Mucosa of descending colon (tissue), 3 donors: ENCODE data around the gene PA2G4. TPM values are rescaled to one million over a fixed set of nuclear protein-coding genes. Genes with fewer than 3 reads are reported as not detected.

Experiments used
- ATAC-seq: fragments of 200-7000 bp; cut with Tn5 transposase; one replicate; pipeline ENCODE4 v1.9.1; 2020; ENCODE audit warnings: mild to moderate bottlenecking, moderate library complexity
- DNase-seq, 3 donors: peaks; one replicate each; pipeline ENCODE4 v3.0.0-alpha.2; 2020
- H3K36me3 ChIP-seq: fragments of 200-600 bp; one replicate; pipeline ENCODE4 v1.8.0; 2021; ENCODE audit warnings: low read depth, mild to moderate bottlenecking
- H3K4me1 ChIP-seq: fragments of 200-600 bp; one replicate; pipeline ENCODE4 v1.8.0; 2021; ENCODE audit warnings: low read depth, mild to moderate bottlenecking
- H3K4me3 ChIP-seq: fragments of 200-600 bp; one replicate; pipeline ENCODE4 v1.8.0; 2021; ENCODE audit warnings: mild to moderate bottlenecking
- H3K9me3 ChIP-seq: fragments of 200-600 bp; one replicate; pipeline ENCODE4 v1.8.0; 2021; ENCODE audit warnings: mild to moderate bottlenecking
- CTCF ChIP-seq: fragments of 200-600 bp; IDR thresholded peaks from one replicate; pipeline ENCODE4 v1.8.0; 2022; ENCODE audit warnings: antibody characterized with exemption, mild to moderate bottlenecking
- intact Hi-C, 2 donors: fragments of 100-400 bp; cut with DNase I in 1 of 2; cut with micrococcal nuclease in 1 of 2; formaldehyde crosslinking; loops; one replicate each; pipeline versions ENCODE4 v1.11.0 to v1.11.1; 2022; cut with DNase I, micrococcal nuclease
- total RNA-seq, 3 donors: library from RNA; stranded (reverse); fragmentation: NEBNext Ultra II Directional in 2 of 3; extraction: Animal tissue kit (Norgen Biotek cat#: 25700) in 2 of 3; gene quantifications; one replicate each; pipeline versions ENCODE4 v1.2.1 to v1.2.4, GENCODE V29; 2021 to 2023
- donor health status: DM: no; HTN: no; CAD: no; lungs with moderate emphysema.
- donor health status: DM: no; HTN: no; CAD: no.
- donor health status: DM: no; HTN: yes; CAD: no.

Gene PA2G4
- total RNA-seq, 3 donors from 2014 or later: 61.7 to 94.9 (median 90.3) TPM

DNA sequence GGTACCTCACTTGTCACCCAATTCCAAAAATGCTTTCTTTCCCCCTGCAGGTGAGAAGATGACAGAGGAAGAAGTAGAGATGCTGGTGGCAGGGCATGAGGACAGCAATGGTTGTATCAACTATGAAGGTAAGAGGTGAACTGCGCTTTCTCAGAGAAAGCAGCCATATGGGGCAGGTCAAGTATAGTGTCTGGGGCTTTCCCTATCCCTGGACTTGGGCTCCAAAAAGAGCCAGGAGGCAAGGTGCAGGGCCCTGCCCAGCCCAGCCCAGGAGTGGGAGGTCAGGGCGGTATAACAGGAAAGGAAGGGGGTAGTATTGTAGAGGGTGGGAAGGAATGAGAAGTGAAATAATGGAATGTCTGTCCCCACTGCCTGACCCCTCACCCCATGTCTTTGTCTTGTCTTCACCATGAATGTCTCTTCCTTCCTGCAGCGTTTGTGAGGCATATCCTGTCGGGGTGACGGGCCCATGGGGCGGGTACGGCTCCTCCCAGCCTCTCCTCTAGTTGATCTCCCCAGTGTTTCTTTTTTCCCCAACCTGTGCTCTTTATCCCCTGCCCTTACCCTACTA, 55.9 kb downstream of the PA2G4 start:
- Histone ChIP-seq H3K36me3 (peaks cover 5% of the 10 kb centered on the region), H3K4me1 (peaks cover 27% of the 10 kb centered on the region), H3K4me3 (no peak overlapping the region), H3K9me3 (no peaks in the 10 kb centered on the region)
- peak; percentile 3 for ATAC-seq
- no peak for TF ChIP-seq CTCF
- peak; percentile 60 to 74 (median 62) for DNase-seq
- intact Hi-C loops: no loop called here

GRCh38 chr12:56160894-56161689, 56.7 kb downstream of the PA2G4 start:
- H3K36me3 ChIP-seq: peaks cover 5% of the 10 kb centered on the region
- DNase-seq: no peak
- no peak for ATAC-seq
- no peak for TF ChIP-seq CTCF
- H3K9me3 ChIP-seq: no peaks in the 10 kb centered on the region
- intact Hi-C loops: no loop called here
- peaks cover 27% of the 10 kb centered on the region for H3K4me1 ChIP-seq
- no peak overlapping the region for H3K4me3 ChIP-seq

DNA sequence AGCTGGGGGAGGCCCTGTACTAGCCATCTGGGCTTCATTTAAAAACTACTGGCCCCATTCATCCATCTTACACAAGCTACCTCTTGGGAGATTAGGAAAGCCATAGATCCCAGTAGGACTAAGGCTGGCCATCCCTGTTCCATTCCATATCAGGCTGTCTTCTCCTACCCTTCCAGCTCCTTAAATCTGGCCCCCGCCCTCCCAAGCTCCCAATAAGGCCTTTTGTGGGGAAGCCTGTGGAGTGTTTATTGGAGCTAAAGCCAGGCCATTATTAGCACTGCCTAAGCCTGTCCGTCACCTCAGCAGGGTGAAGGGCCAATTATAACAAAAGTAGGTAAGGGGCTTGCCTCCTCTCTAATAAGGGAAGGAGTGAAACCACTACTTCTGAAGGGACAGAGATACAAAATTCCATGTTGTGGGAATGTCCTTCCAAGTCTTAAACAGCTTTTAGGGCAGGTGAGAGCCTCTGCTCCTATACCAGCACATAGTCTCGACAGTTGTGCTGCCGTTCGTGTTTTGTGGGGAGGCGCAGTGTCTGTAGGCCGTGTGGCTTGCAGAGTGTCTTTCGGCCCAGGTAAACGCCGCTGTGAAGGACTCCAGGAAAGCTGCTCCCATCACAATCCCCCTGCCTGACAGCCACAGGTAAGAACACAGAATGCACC, 57.5 kb downstream of the PA2G4 start:
- Histone ChIP-seq H3K9me3 (no peaks in the 10 kb centered on the region), H3K36me3 (peaks cover 5% of the 10 kb centered on the region), H3K4me3 (no peak overlapping the region), H3K4me1 (peaks cover 25% of the 10 kb centered on the region)
- ATAC-seq (no peak), DNase-seq (no peak)
- intact Hi-C loops: no loop called here
- no peak for TF ChIP-seq CTCF

- DNase-seq: no peak
Measured at GRCh38 chr12:56162468-56163290, 58.3 kb downstream of the PA2G4 start.

More at GRCh38 chr12:56162468-56163290, 58.3 kb downstream of the PA2G4 start:
- no peak for ATAC-seq
- peaks cover 5% of the 10 kb centered on the region for H3K36me3 ChIP-seq
- H3K4me1 ChIP-seq: peaks cover 23% of the 10 kb centered on the region
- no peak for TF ChIP-seq CTCF
- intact Hi-C loops: no loop called here
- H3K9me3 ChIP-seq: no peaks in the 10 kb centered on the region
- no peak overlapping the region for H3K4me3 ChIP-seq

Other genes with a start within 250 kb of the PA2G4 start
- 10 to 100 TPM; 29.7 to 48.8 (median 45.7) TPM for gene PYM1, start 176.7 kb upstream of the PA2G4 start, total RNA-seq
- gene DGKA, start 173.4 kb upstream of the PA2G4 start, total RNA-seq: 100 to 1,000 TPM in 1 of 3 donors, 10 to 100 TPM in 2; 82.6 to 148 (median 97.0) TPM
- gene PMEL, start 138.5 kb upstream of the PA2G4 start, total RNA-seq: 1 to 10 TPM; 1.3 to 4.4 (median 3.4) TPM
- 10 to 100 TPM; 17.1 to 22.1 (median 20.8) TPM for gene CDK2, start 137.7 kb upstream of the PA2G4 start, total RNA-seq
- gene RAB5B, start 130.5 kb upstream of the PA2G4 start, total RNA-seq: 100 to 1,000 TPM; 131 to 179 (median 173) TPM
- gene SUOX, start 107.3 kb upstream of the PA2G4 start, total RNA-seq: 10 to 100 TPM; 29.2 to 32.0 (median 30.4) TPM
- 1 to 10 TPM; 3.5 to 9.1 (median 7.2) TPM for gene IKZF4, start 83.5 kb upstream of the PA2G4 start, total RNA-seq
- gene RPS26, start 62.6 kb upstream of the PA2G4 start, total RNA-seq: 10 to 100 TPM; 28.8 to 81.1 (median 34.5) TPM
- gene ERBB3, start 24.4 kb upstream of the PA2G4 start, total RNA-seq: 100 to 1,000 TPM; 136 to 423 (median 212) TPM
- gene RPL41, start 12.1 kb downstream of the PA2G4 start, total RNA-seq: 1,000 to 10,000 TPM; 2,763 to 3,198 (median 3,152) TPM
- gene ZC3H10, start 13.7 kb downstream of the PA2G4 start, total RNA-seq: 10 to 100 TPM in 1 of 3 donors, 1 to 10 TPM in 2; 5.0 to 11.8 (median 5.4) TPM
- 10 to 100 TPM; 44.9 to 75.7 (median 52.0) TPM for gene ESYT1, start 23.7 kb downstream of the PA2G4 start, total RNA-seq
- 10 to 100 TPM; 13.0 to 39.8 (median 22.7) TPM for gene MYL6B, start 48.0 kb downstream of the PA2G4 start, total RNA-seq
- gene MYL6, start 53.8 kb downstream of the PA2G4 start, total RNA-seq: 1,000 to 10,000 TPM; 1,884 to 3,185 (median 1,894) TPM
- gene SMARCC2, start 84.9 kb downstream of the PA2G4 start, total RNA-seq: 100 to 1,000 TPM in 2 of 3 donors, 10 to 100 TPM in 1; 91.7 to 163 (median 116) TPM
- 10 to 100 TPM; 30.4 to 51.5 (median 32.1) TPM for gene RNF41, start 117.4 kb downstream of the PA2G4 start, total RNA-seq
- gene NABP2, start 119.8 kb downstream of the PA2G4 start, total RNA-seq: 10 to 100 TPM; 22.2 to 37.3 (median 30.2) TPM
- 100 to 1,000 TPM in 2 of 3 donors, 10 to 100 TPM in 1; 88.4 to 298 (median 129) TPM for gene SLC39A5, start 125.5 kb downstream of the PA2G4 start, total RNA-seq
- gene ANKRD52, start 153.8 kb downstream of the PA2G4 start, total RNA-seq: 10 to 100 TPM; 35.6 to 53.8 (median 43.1) TPM
- 10 to 100 TPM in 1 of 3 donors, 1 to 10 TPM in 2; 4.0 to 12.7 (median 5.3) TPM for gene COQ10A, start 162.4 kb downstream of the PA2G4 start, total RNA-seq
- gene CS, start 195.8 kb downstream of the PA2G4 start, total RNA-seq: 100 to 1,000 TPM; 261 to 344 (median 332) TPM
- 10 to 100 TPM; 75.5 to 79.3 (median 77.7) TPM for gene CNPY2, start 211.4 kb downstream of the PA2G4 start, total RNA-seq
- 10 to 100 TPM; 61.4 to 73.5 (median 61.9) TPM for gene PAN2, start 229.4 kb downstream of the PA2G4 start, total RNA-seq
- under 1 TPM in 1 of 3 donors, not detected in 2; 0.55 TPM for gene IL23A, start 234.3 kb downstream of the PA2G4 start, total RNA-seq